Upper lobe of left lung (tissue), 4 donors: ENCODE measurements around the gene TFPI.

Source experiments
- CTCF ChIP-seq, 6 experiments: fragments of 450-650 bp in 4 of 6; fragments of 200-600 bp in 2 of 6; sonication (generic) in 2 of 6; IDR thresholded peaks; one replicate each; pipeline ENCODE4 v1.5.1; 2016 to 2019; ENCODE audit warnings: antibody characterized with exemption in 6 of 6
- EP300 ChIP-seq, 4 donors: sonication (generic); formaldehyde crosslinking; IDR thresholded peaks; one replicate each; pipeline ENCODE4 v1.5.1; 2017; ENCODE audit warnings: antibody characterized with exemption in 4 of 4, control low read depth in 2 of 4
- POLR2A ChIP-seq, 4 donors: fragments of 450-650 bp; IDR thresholded peaks; one replicate each; pipeline ENCODE4 v1.5.1; 2016 to 2017; ENCODE audit warnings: antibody characterized with exemption in 4 of 4, mild to moderate bottlenecking in 2 of 4
- POLR2AphosphoS5 ChIP-seq, 2 donors: sonication (generic); formaldehyde crosslinking; IDR thresholded peaks; one replicate each; pipeline ENCODE4 v1.5.1; 2017; ENCODE audit warnings: antibody characterized with exemption in 2 of 2

- no peak for TF ChIP-seq CTCF (IDR thresholded peaks at IDR 0.05)
- no peak for TF ChIP-seq POLR2AphosphoS5 (IDR thresholded peaks at IDR 0.05)
- no peak for TF ChIP-seq EP300 (IDR thresholded peaks at IDR 0.05)
- no peak for TF ChIP-seq POLR2A (IDR thresholded peaks at IDR 0.05)
These were observed 86.0 kb downstream of the TFPI start for GRCh38 chr2:187468262-187468661.
